ENCODE results near the gene ADAM22. TPM values are rescaled to one million over a fixed set of nuclear protein-coding genes. Genes with fewer than 3 reads are reported as not detected.

The ADAM22 gene
- total and polyA plus RNA-seq, 12 donors = 0.19 to 3.7 (median 1.5) TPM

GRCh38 chr7:88044069-88044468, 110.0 kb downstream of the ADAM22 start:
- Histone ChIP-seq H3K27me3 (no peaks in the 10 kb centered on the region), H3K27ac (no peak overlapping the region)

GRCh38 chr7:88046839-88047573, 113.0 kb downstream of the ADAM22 start:
- Histone ChIP-seq H3K36me3 (no peaks in the 10 kb centered on the region), H3K9me3 (no peaks in the 10 kb centered on the region), H3K27me3 (no peaks in the 10 kb centered on the region), H3K27ac (peak overlapping the region in 1 of 10 donors; percentile 55), H3K4me3 (no peak overlapping the region), H3K4me1 (peaks cover 0 to 20% (median 10%) of the 10 kb centered on the region in 9 donors)
- WGBS, 2 donors = 85 to 87% methylated on average over 1 of the region's 1 CpG
- ATAC-seq (no peak), DNase-seq (no peak)
- intact Hi-C loops (cut with DNase I) = loop anchor here in 1 of 10 donors (5.0 kb wide), 1 partner anchor 65 kb away; no protein-coding TSS in a partner anchor
- no peak for TF ChIP-seq CTCF (IDR thresholded peaks at IDR 0.05)

More at GRCh38 chr7:88044069-88044468, 110.0 kb downstream of the ADAM22 start:
- DNase-seq = no peak
- Histone ChIP-seq H3K4me3 (no peak overlapping the region), H3K36me3 (no peaks in the 10 kb centered on the region), H3K9me3 (no peaks in the 10 kb centered on the region), H3K4me1 (peaks cover 0 to 20% (median 10%) of the 10 kb centered on the region in 9 donors)
- no peak for TF ChIP-seq CTCF (IDR thresholded peaks at IDR 0.05)
- intact Hi-C loops (cut with DNase I) = no loop called here
- 93 to 95% methylated on average over 2 of the region's 2 CpGs for WGBS, 2 donors
- no peak for ATAC-seq

DNA sequence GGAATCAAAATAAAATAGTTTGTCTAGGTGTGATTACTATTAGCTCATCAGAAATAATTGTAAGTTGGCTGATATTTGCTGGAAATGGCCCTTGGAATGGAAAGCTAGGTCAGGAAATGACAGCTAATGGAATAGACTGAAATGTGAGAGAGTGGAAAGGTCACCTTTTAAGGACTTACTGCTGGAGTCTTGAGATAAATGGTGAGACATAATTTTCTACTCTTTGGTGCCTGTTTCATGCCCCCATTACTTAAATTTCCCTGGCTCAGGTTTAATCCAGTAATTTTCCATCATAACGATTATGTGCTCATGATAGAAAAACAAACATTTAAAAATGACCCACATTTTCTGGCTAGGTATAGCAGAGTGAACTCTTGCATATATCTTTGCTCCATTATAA, 123.6 kb downstream of the ADAM22 start:
- no peaks in the 10 kb centered on the region for H3K27me3 ChIP-seq
- H3K4me1 ChIP-seq = peaks cover 0 to 8% (median 0%) of the 10 kb centered on the region in 9 donors
- no peak for TF ChIP-seq CTCF (IDR thresholded peaks at IDR 0.05)
- DNase-seq (no peak), ATAC-seq (no peak)
- H3K9me3 ChIP-seq = no peaks in the 10 kb centered on the region
- H3K36me3 ChIP-seq = no peaks in the 10 kb centered on the region
- WGBS, 2 donors = 61 to 63% methylated on average over 1 of the region's 1 CpG
- no peak overlapping the region for H3K4me3 ChIP-seq
- H3K27ac ChIP-seq = no peak overlapping the region
- intact Hi-C loops (cut with DNase I) = no loop called here

DNA sequence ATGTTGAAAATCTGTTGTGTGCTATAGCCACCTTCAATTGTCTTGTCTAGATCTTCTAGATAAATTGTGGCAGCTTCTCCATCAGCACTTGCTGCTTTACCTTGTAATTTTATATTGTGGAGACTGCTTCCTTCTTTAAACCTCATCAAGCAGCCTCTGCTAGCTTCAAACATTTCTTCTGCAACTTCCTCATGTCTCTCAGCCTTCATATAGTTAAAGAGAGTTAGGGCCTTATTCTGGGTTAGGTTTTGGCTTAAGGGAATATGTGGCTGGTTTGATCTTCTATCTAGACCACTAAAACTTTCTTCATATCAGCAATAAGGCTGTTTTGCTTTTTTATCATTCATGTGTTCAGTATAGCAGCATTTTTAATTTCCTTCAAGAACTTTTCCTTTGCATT, 128.2 kb downstream of the ADAM22 start:
- TF ChIP-seq CTCF (IDR thresholded peaks at IDR 0.05) = no peak
- Histone ChIP-seq H3K36me3 (no peaks in the 10 kb centered on the region), H3K4me3 (no peak overlapping the region), H3K27ac (no peak overlapping the region), H3K9me3 (no peaks in the 10 kb centered on the region), H3K27me3 (no peaks in the 10 kb centered on the region), H3K4me1 (peaks cover 0 to under 1% (median 0%) of the 10 kb centered on the region in 9 donors)
- ATAC-seq (no peak), DNase-seq (no peak)
- intact Hi-C loops (cut with DNase I) = loop anchor here in 1 of 10 donors (10.0 kb wide), 1 partner anchor 57 kb away; no protein-coding TSS in a partner anchor

Measured in heart right ventricle (tissue), 16 donors.